Neuronal stem cell (in vitro differentiated cells): ENCODE results near the gene GYPE.
"Not testable (repeated sequence)": the region's sequence is repeated elsewhere in the genome, so short reads cannot be mapped to it uniquely, and the experiment has no call there.

Experiments used
- DNase-seq: peaks from one replicate; pipeline ENCODE4 v3.0.0-alpha.2; 2013; ENCODE audit warnings: low spot score
- H2AFZ ChIP-seq: one replicate; pipeline ENCODE4 v1.6.1; 2013; ENCODE audit warnings: mild to moderate bottlenecking, low read length, inconsistent platforms
- H2AK5ac ChIP-seq: 2 replicates; pipeline ENCODE4 v1.6.1; 2013; ENCODE audit warnings: low read depth, mild to moderate bottlenecking, inconsistent platforms, low read length, moderate library complexity, mixed read lengths
- H2BK120ac ChIP-seq: 2 replicates; pipeline ENCODE4 v1.6.1; 2013; ENCODE audit warnings: low read depth, mild to moderate bottlenecking, inconsistent platforms, low read length, moderate library complexity, mixed read lengths
- H2BK12ac ChIP-seq: one replicate; pipeline ENCODE4 v1.6.1; 2013; ENCODE audit warnings: low read length, inconsistent platforms
- H2BK15ac ChIP-seq: 2 replicates; pipeline ENCODE4 v1.6.1; 2013; ENCODE audit warnings: mild to moderate bottlenecking, low read length, inconsistent platforms, mixed read lengths
- H2BK5ac ChIP-seq: one replicate; pipeline ENCODE4 v1.6.1; 2013; ENCODE audit warnings: inconsistent platforms, mild to moderate bottlenecking, low read length, moderate library complexity
- H3K14ac ChIP-seq: one replicate; pipeline ENCODE4 v1.6.1; 2013; ENCODE audit warnings: low read length, inconsistent platforms
- H3K18ac ChIP-seq: 2 replicates; pipeline ENCODE4 v1.6.1; 2013; ENCODE audit warnings: low read length, inconsistent platforms
- H3K23ac ChIP-seq: 2 replicates; pipeline ENCODE4 v1.6.1; 2013; ENCODE audit warnings: low read depth, mild to moderate bottlenecking, mixed read lengths, low read length, inconsistent platforms; ENCODE audit not compliant: poor library complexity
- H3K27ac ChIP-seq: replicated peaks from 3 replicates; pipeline ENCODE4 v1.5.1; 2013; ENCODE audit warnings: low read length, inconsistent platforms
- H3K27me3 ChIP-seq, 3 experiments: 2 replicates each; pipeline ENCODE4 v1.6.1; 2013; ENCODE audit warnings: low read length in 3 of 3, mild to moderate bottlenecking in 2 of 3, inconsistent platforms in 1 of 3, low read depth in 1 of 3, mixed read lengths in 1 of 3, moderate library complexity in 1 of 3; ENCODE audit not compliant: control insufficient read depth in 3 of 3, insufficient read depth in 3 of 3
- H3K36me3 ChIP-seq, 2 donors: replicated peaks in 1 of 2; 2 replicates each; pipeline ENCODE4 v1.6.1; 2013; ENCODE audit warnings: low read length in 2 of 2; ENCODE audit not compliant: control insufficient read depth in 2 of 2, insufficient read depth in 2 of 2
- H3K4ac ChIP-seq: 2 replicates; pipeline ENCODE4 v1.6.1; 2013; ENCODE audit warnings: inconsistent platforms, mild to moderate bottlenecking, low read length, moderate library complexity
- H3K4me1 ChIP-seq, 2 donors: 1 replicate in 1 of 2; 2 replicates in 1 of 2; pipeline ENCODE4 v1.6.1; 2013; ENCODE audit warnings: low read length in 2 of 2, low read depth in 1 of 2; ENCODE audit not compliant: control insufficient read depth in 2 of 2, insufficient read depth in 1 of 2
- H3K4me2 ChIP-seq: one replicate; pipeline ENCODE4 v1.6.1; 2013; ENCODE audit warnings: mild to moderate bottlenecking, low read length, inconsistent platforms; ENCODE audit not compliant: insufficient read depth, poor library complexity, severe bottlenecking
- H3K4me3 ChIP-seq, 2 donors: 2 replicates each; pipeline ENCODE4 v1.5.1; 2013; ENCODE audit warnings: low read length in 2 of 2, mild to moderate bottlenecking in 2 of 2, inconsistent platforms in 1 of 2, moderate library complexity in 1 of 2
- H3K79me1 ChIP-seq: one replicate; pipeline ENCODE4 v1.6.1; 2013; ENCODE audit warnings: low read depth, mild to moderate bottlenecking, inconsistent platforms, low read length, moderate library complexity
- H3K9ac ChIP-seq: one replicate; pipeline ENCODE4 v1.6.1; 2013; ENCODE audit warnings: mild to moderate bottlenecking, low read depth, low read length, inconsistent platforms; ENCODE audit not compliant: poor library complexity
- H3K9me3 ChIP-seq, 2 donors: replicated peaks in 1 of 2; 2 replicates each; pipeline versions ENCODE3 to v1.6.1; 2013; ENCODE audit warnings: low read length in 2 of 2, mild to moderate bottlenecking in 2 of 2, inconsistent platforms in 1 of 2, low read depth in 1 of 2, mixed read lengths in 1 of 2, moderate library complexity in 1 of 2; ENCODE audit not compliant: control insufficient read depth in 2 of 2, insufficient read depth in 1 of 2
- H4K8ac ChIP-seq: one replicate; pipeline ENCODE4 v1.6.1; 2013; ENCODE audit warnings: low read depth, mild to moderate bottlenecking, inconsistent platforms, low read length, moderate library complexity
- H4K91ac ChIP-seq: one replicate; pipeline ENCODE4 v1.6.1; 2013; ENCODE audit warnings: low read length, low read depth, mild to moderate bottlenecking, inconsistent platforms; ENCODE audit not compliant: poor library complexity
- WGBS, 2 donors: extraction: QIAGEN DNeasy Blood & Tissue Kit; methylation state at CpG; one replicate each; pipeline ENCODE4 v1.1.7; 2013; ENCODE audit warnings: missing lambda C conversion rate in 2 of 2, mixed read lengths in 1 of 2; ENCODE audit not compliant: insufficient read length in 2 of 2, insufficient replicate concordance in 1 of 2; ENCODE audit errors: extremely low coverage in 2 of 2; 5-methylcytosine and 5-hydroxymethylcytosine counted together

The GYPE gene

GRCh38 chr4:143910906-143911305 lies 5.5 kb upstream of the GYPE start:
- WGBS, 2 donors = no CpG with 5 or more reads among the region's 2 CpGs
- H2AK5ac ChIP-seq, H3K4ac ChIP-seq, H3K27me3 ChIP-seq, H3K4me3 ChIP-seq, H3K9ac ChIP-seq, H3K23ac ChIP-seq, DNase-seq, H4K8ac ChIP-seq, H3K27ac ChIP-seq, H3K36me3 ChIP-seq, H3K14ac ChIP-seq, H2AFZ ChIP-seq, H2BK120ac ChIP-seq, H3K9me3 ChIP-seq, H2BK5ac ChIP-seq, H4K91ac ChIP-seq, H3K4me1 ChIP-seq, H3K18ac ChIP-seq, H2BK15ac ChIP-seq, H3K4me2 ChIP-seq, H3K79me1 ChIP-seq, H2BK12ac ChIP-seq: not testable (repeated sequence)

GRCh38 chr4:143907811-143908210 lies 2.5 kb upstream of the GYPE start:
- no CpG with 5 or more reads among the region's 3 CpGs for WGBS, 2 donors
- peak; percentile 3 for DNase-seq
- not testable (repeated sequence) for H3K4me1 ChIP-seq

GRCh38 chr4:143904431-143904830 lies 928 bp downstream of the GYPE start:
- H2BK15ac ChIP-seq, H3K9me3 ChIP-seq, H2BK120ac ChIP-seq, H2BK5ac ChIP-seq, H3K79me1 ChIP-seq, H3K4ac ChIP-seq, H4K91ac ChIP-seq, H3K23ac ChIP-seq, H3K9ac ChIP-seq, H2BK12ac ChIP-seq, H2AK5ac ChIP-seq, H3K4me2 ChIP-seq, H3K27me3 ChIP-seq, H3K14ac ChIP-seq, H3K4me1 ChIP-seq, H2AFZ ChIP-seq, H3K18ac ChIP-seq, DNase-seq, H4K8ac ChIP-seq, H3K4me3 ChIP-seq, H3K36me3 ChIP-seq, H3K27ac ChIP-seq: not testable (repeated sequence)

More at GRCh38 chr4:143907811-143908210, 2.5 kb upstream of the GYPE start:
- H3K14ac ChIP-seq, H2BK15ac ChIP-seq, H3K4me2 ChIP-seq, H4K8ac ChIP-seq, H3K4me3 ChIP-seq, H3K79me1 ChIP-seq, H3K18ac ChIP-seq, H3K23ac ChIP-seq, H3K27ac ChIP-seq, H4K91ac ChIP-seq, H2AK5ac ChIP-seq, H3K36me3 ChIP-seq, H3K9me3 ChIP-seq, H2BK120ac ChIP-seq, H3K27me3 ChIP-seq, H2BK5ac ChIP-seq, H2AFZ ChIP-seq, H3K9ac ChIP-seq, H3K4ac ChIP-seq, H2BK12ac ChIP-seq: not testable (repeated sequence)

GRCh38 chr4:143890323-143890722 lies 15.0 kb downstream of the GYPE start:
- not testable (repeated sequence) for H3K9ac ChIP-seq, H3K9me3 ChIP-seq, H2AK5ac ChIP-seq, H3K4me1 ChIP-seq, H3K36me3 ChIP-seq, H3K14ac ChIP-seq, H2BK120ac ChIP-seq, H4K8ac ChIP-seq, H3K4me3 ChIP-seq, H3K4ac ChIP-seq, DNase-seq, H2BK5ac ChIP-seq, H3K4me2 ChIP-seq, H3K79me1 ChIP-seq, H2BK12ac ChIP-seq, H3K23ac ChIP-seq, H3K27ac ChIP-seq, H4K91ac ChIP-seq, H3K27me3 ChIP-seq, H2BK15ac ChIP-seq, H2AFZ ChIP-seq, H3K18ac ChIP-seq
- WGBS, 2 donors = no CpG with 5 or more reads among the region's 4 CpGs
